Measurements from ENCODE around the gene TMEM176A.

TMEM176A gene

GRCh38 chr7:150820148-150820547 is 19.6 kb downstream of the TMEM176A start:
- DNase-seq = no peak

DNA sequence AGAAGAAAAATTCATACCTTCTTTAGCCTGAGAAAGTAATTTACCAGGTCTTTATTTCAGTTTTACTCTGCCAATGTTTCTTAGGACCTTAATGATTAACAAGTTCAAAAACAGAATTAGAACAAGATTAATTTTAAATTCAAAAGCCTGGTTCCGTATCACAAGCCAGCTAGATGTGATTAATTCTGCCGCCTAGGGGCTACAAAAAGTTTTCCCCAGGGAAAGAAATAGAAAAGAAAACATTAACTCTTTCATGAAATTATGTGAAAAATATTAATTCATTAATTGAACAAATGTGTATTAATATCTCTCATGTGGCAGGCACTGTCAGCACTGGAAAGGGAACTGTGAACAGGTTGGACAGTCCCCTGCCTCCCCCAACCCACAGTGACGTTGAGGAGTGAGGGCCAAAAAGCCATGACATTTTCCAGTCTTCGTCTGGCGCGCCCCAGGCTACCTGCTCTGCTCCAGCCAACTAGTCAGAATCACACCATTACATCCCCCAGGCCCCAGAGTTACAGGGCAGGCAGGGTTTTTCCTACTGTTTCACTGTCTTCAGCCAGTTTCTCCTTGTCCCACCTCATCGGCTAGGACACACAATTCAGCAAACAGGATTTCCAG is 20.1 kb downstream of the TMEM176A start:
- no peak for DNase-seq

GRCh38 chr7:150823043-150823442 is 22.5 kb downstream of the TMEM176A start:
- no peak for DNase-seq

DNA sequence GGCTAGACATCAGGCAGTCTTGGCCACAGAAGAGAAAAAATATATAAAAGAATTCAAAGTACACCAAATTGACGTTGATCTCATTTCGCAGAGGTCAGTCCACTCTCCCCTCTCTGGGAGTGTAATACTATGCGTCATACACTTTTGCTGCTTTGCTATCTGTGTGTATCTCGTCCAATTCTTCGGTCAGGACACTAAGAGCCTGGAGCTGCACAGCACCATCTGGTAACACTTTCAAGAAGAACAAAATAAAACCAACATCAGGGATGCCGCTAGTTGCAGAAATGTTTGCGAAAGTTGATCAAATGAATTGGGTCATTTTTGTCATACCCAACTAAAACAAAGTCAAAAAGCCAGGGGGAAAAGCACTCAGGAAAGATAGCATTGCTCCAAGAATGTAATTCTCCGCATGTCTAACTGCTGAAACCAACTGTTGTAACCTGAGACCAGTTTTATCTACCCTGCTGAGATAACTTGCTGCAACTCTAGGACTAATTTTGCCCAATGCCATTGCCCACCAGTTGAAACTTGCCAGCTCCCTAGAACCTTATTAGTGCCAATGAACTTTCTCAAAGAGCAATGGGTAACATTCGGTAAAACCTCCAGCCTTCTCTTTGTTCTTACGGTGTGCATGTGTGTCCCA is 23.0 kb downstream of the TMEM176A start:
- DNase-seq = no peak

DNA sequence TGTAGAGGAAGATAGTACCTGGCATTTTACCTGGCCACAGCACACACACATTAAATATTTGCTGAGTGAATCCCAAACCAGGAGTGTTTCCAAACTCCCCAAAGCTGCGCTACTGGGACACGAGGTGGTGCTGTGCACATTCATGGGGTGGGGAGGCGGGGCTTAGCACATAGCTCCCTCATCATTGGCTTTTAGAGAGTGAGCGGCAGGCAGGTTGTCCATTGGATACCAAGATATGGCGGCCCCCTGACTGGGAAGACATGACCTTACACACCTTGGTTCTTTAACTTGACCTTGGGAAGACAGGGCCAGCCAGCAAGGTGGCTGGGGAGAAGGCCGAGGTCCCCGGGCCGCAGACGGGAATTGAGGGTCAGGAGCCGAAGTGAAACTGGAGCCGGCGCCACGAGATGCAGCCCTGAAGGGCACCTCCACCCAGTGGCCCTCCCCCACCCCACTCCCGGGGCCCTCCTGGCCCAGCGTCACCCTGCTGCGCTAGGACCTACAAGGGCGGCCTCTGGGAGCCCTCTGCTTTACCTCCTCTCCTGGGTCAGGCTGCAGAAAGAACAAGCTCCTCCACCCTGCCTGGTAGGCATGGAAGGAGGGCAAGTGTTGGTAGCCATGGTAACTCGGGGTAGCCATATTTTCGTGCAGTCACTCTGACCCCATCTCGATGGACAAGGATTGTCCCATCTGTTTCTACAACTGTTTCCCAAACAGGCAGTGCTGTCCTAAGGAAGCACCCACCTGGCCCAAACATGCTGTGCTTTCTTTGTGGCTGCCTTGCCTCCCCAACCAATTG is 24.0 kb downstream of the TMEM176A start:
- DNase-seq = no peak

- DNase-seq = no peak
These were observed 25.7 kb downstream of the TMEM176A start for GRCh38 chr7:150826061-150826849.

DNA sequence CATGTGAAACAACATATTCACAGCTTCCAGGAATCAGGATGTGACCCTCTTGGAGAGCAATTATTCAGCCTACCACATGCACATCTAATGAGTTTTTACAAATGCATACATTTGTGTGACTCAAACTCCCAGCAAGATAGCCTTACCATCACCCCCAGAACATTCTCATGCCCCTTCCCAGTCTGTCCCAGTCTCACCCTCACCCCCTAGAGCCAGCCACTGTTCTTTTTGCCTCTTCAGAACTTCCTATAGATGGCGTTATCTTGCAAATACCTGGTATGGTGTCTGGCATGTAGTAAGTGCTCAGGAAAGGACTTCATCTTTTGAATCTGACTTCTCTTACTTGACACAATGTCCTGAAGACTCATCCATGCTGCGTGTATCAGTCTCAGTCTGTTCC is 27.8 kb downstream of the TMEM176A start:
- DNase-seq = no peak

- no peak for DNase-seq
These were observed 28.9 kb downstream of the TMEM176A start for GRCh38 chr7:150829426-150829825.

DNA sequence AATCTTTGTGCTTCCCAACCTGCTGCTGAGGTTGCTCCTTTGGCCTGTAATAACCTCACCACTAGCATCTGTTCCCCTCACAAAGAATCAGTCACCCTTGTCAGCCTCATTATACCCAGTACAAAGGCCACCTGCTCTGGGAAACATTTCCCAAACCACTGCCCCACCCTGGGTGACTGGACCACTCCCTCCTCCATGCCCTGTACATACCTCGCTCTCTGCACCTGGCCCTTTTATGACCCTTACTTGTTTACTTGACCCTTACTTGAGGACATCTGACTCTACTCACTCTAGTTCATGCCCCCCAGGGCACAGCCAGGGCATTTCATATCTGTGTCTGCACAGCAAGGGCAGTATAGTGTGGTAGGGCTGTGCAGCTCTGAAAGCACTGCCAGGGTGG is 30.4 kb downstream of the TMEM176A start:
- DNase-seq = no peak

DNA sequence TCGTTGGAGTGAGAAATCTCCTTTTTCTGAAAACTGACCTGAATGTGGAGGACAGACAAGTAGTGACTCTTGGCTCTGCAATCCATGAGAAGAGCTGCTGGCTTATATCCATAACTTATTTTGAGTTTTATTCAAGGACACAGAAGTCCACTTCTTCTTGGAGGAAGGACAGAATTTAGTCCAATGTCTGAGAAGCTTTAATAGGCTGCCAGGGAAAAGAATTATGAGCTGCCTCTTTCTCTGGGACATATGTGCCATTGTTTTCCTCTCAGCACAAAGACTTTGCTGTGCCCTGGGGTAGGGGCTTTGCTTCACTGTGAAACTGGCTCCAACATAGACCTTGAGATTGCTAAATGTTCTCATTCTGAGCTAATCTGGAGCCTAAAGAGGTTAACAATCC is 31.3 kb downstream of the TMEM176A start:
- DNase-seq = no peak

DNA sequence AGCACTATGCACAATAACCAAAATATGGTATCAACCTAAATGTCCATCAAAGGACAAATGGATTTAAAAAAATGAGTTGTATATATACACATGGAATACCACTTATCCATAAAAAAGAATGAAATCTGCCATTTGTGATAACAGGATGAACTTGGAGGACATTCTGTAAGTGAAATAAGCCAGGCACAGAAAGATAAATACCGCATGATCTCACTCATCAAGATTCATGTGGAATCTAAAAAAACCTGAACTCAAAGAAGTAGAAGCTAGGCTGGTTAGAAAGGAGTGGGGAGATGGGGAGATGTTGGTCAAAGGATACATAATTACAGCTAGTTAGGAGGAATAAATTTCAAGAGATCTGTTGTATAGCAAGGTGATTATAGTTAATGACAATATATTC is 34.5 kb downstream of the TMEM176A start:
- DNase-seq = no peak

DNA sequence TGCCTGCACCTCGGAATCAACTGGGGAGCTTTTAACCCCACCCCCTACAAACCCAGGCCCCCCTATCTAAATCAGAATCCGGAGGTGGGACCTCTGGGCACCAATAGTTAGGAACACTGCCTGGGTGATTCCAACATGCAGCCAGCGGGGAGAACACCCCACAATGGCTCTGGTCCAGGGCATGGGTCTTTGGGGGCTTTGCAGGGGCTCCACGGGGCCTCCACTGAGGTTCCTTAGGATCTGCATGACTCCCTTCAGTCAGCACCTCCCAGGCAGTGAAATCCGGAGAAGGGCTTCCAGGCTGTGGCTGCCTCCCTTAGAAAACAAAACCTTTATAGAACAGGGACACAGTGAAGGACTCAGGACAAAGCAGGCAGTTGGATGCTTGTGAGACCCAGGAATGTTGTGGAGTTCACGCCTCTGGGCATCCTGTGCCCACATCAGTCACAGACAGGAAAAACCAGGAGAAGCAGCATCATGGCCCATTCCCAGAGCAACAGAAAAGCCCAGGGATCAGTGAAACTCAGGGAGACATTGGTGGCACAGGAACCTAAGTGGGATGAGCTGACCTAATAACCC is 35.2 kb downstream of the TMEM176A start:
- DNase-seq = no peak

DNA sequence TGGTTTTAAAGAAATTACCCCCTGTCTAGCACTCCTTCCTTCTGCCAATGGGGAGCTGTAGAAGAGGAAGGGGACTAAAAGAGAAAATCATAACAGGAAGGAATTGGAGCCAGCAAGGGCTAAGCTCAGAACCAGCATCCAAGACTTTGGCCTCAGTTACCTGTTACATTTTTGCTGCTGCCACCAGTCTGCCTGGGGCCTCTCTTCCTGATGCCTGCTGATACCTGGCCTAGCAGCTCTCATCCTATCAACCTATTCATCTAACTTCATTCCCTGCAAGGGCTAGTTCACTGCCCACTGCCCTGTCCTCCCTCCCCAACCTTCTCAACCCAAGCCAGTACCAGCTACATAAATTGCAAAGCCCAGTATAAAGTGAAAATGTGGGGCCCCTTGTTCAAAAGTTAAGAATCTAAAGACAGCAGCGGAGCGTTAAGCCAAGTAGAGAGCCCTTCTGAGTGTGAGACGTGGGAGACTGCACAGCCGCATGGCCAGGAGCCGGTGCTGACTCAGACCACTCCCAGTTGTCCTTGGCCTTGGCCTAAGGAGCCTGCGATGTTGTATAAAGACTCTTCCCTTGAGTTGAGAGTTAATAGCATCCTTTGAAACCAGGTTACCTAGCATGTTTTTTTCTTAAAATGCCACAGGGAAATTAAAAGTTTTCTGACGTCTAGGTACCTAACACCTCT is 38.5 kb downstream of the TMEM176A start:
- DNase-seq = no peak

DNA sequence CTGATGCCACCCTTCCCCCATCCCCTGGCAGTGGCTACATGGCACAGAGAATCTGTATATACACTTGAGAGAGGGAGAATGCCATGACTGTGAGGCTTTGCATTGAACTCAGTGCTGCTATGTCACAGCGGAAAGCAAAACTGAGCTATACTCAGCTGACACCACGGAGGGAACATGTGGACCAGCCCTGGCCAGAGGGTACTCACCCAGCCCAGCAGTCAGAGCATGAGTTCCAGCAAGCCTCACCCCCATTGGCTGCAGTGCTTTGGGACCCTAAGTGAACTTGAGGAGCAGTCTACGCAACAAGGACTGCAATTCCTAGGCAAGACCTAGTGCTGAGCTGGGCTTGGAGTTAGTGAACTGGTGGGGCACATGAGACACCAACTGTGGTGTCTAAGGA is 41.4 kb downstream of the TMEM176A start:
- no peak for DNase-seq

GRCh38 chr7:150842716-150843115 is 42.1 kb downstream of the TMEM176A start:
- no peak for DNase-seq

DNA sequence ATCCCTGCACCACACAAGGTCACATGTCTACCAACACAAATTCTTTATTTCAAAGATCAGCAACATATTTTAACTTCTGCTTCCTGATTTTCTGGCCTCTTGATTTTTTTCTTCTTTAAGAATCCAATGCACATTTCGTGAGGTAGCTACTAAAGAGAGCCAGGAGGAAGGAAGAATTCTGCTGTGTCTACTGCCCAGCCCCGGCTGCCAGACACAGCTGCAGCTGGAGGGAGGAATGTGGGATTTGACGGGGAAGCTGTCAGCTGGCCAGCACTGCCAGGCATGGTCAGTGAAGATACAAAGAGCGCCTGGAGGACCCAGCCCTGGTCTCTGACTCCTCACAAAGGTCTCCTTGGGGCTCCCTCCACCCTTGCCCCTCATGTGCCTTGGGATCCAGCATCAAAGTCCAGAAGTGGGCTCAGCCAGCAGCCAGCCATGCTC is 44.9 kb downstream of the TMEM176A start:
- peak; percentile 2 for DNase-seq

DNA sequence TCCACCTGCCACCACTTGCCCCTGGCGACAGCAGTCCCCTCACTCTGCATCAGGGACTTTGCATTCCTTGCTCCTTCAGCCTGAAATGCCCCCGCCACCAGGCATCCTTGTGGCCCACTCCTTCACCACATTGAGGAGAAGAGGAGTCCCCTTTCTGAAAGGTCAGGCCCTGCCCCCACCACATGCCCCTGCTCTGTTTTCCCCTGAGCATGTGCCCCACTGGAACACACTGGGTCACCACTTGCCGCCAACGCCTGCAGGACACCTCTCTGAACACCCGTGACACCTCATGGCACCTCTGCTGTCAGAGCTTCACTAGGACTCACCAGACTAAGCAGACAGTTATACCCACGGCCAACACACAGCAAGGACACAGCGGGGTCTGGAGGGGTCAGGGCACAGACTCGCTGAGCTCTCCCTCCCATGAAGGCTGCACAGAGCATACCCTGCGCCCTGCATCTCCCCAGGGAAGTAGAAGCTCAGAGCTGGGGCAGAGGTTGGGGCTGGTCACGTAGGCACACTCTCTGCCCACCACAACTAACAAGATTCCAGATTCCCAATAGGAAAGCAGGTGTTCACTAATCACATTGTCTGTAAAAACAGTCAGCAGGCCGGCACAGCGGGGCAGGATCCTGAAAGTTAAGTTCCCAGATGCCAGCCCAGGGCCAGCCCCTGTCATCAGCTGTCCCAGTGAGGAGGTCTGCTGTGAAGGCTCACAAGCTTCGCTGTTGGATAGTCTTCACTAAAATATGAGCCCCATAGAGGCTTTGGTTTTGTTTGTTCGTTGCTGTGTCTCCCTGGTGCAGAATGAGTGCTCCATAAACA is 45.9 kb downstream of the TMEM176A start:
- DNase-seq = no peak

DNA sequence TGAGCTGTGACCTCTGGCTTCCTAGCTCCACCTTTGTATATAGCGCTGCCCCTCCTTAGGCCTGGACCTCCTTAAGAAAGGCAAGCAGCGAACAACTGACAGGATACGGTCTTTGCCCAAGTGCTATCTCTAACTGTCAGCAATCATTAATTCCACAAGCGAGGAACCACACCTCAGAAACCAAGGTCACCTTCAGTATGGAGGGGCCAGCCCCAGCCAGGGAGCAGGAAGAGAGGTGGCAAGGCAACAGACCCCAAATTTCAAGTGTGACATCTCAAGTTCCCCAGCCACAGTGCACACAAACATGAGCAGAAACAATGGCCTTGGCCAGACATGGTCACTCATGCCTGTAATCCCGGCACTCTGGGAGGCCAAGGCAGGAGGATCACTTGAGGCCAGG is 47.0 kb downstream of the TMEM176A start:
- no peak for DNase-seq

DNA sequence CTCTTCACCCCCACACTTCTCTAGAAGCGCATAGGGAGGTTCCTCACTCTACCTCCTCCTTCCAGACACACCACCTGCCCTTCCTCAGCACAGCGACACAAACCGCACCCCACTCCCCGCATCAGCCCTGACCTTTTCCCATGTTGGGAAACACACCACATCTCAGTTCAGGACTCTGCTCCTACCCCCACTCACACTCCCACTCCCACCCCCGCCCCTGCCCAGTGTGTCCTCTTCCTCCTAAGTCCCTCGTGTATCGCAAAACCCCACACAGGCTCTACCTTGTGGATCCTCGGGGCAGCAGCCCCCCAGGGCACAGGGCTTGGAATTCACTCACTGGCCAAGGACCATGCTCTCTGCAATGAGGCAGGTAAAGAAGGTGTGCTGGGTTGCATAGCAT is 47.5 kb downstream of the TMEM176A start:
- no peak for DNase-seq

GRCh38 chr7:150848561-150849115 is 48.1 kb downstream of the TMEM176A start:
- no peak for DNase-seq

Data from fibroblast of skin of abdomen (primary cell).